ENCODE data around the gene EPN2.

The EPN2 gene

DNA sequence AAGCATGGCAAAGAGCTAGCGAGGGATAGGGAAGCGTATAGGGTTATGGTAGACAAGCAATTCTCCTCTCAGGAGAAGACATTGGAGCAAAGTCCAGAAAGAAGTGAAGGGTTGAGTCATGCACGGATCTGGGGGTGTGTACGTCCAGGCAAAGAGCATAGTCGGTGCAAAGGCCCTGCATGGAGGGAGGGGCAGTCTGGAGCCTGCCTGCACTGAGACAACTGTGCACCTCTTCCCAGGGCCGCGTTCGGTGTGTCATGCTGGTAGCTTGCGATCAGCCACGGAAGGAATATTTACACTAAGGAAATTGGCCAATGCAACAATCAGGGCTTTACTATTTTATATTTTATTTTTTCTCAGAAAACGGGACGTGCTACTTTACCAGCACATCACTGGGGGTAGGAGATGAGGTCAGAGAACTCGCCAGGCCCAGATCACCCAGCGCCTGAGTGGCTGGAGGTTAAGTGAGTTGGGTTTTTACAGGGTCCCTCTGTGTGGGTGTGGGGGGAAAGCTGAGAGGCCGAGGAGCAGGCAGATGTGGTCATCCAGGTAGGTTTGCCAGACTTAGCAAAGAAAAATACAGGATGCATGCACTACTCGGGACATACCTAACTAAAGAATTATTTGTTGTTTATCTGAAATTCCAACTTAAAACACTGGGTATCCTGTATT, 132.1 kb downstream of the EPN2 start:
- no peak for DNase-seq

DNA sequence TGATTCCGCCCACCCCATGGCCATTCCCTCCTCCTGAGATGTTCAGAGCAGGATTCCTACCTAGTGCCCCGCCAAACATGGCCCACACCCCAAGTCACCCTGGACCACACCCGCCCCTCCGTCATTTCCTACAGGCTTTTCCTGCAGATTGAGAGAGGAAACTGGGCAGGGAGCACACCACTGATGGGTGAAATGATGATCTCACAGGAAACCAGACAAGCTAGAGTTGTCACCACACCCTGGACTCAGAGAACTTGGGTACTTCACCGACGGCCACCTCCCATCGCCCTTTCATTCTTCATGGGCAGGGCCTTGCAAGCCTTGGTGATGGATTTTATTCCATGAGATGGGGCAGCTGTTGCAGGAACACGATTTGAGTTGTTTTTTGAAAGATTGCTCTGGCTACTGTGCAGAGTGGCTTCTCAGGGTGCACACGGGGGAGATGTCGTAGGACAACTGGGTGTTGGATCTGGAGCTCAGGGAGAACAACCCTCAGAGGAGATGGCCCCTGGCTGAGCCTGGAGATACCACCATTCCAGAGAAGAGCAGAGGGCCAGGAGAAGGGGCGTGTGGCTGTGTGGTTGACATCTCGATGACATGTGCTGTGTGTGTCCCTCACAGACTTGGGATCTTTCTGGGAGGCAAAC, 132.8 kb downstream of the EPN2 start:
- DNase-seq, result no peak

DNA sequence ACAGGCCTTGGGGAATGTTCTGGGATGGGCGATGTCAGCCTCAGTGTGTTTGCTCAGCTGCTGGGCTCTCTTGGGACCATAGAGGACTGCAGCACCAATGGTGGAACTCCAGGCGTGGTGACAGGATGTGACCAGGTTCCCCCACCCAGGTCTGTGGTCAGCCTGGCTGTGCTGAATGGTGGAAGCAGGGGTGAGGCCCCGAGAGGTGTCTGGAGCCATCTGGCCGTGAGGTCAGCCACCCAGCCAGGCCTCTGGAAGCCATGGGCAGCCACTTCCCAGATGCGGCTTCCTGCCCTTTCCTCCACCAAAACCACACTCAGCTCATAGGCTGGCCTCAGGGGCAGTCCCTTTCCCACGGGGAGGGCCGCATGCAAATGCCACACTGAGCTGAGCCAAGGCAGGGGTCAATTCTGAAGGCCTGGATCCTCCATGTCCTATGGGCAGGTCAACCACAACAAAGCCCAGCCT, 133.4 kb downstream of the EPN2 start:
- no peak for DNase-seq

DNA sequence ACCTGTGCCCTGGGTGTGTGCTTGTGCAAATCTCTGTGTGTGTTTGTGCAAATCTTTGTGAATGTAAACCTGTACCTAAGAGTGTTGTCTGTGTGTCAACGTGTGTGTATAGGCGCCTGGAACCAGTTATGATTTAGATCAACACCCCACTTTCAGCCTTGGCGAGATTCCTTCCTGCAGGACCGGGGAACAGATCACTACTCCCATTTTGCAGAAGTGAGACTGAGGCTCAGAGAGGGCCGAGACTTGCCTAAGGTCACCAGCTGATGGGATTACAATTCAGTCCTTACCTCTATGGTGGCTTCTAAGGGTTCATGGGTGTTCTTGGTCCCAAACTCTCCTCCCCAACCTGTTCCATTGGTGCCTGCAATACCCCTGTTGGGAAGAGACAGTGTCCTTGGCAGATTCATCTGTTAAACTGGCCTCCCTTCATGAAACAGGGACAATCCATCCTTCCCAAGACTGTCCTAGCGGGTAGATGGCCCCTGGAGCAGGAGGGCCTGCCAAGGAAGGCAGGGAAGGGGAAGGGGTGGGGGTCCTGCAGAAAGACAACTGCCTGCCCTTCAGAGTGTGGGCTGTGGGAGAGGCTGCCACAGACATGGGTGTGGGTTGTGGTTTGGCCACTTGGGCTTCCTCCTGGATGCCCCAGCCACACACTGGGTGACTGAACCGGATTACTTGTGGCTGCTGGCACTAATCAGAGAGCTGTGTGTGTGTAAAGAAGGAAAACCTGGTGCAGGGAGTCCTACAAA, 134.3 kb downstream of the EPN2 start:
- no peak for DNase-seq

DNA sequence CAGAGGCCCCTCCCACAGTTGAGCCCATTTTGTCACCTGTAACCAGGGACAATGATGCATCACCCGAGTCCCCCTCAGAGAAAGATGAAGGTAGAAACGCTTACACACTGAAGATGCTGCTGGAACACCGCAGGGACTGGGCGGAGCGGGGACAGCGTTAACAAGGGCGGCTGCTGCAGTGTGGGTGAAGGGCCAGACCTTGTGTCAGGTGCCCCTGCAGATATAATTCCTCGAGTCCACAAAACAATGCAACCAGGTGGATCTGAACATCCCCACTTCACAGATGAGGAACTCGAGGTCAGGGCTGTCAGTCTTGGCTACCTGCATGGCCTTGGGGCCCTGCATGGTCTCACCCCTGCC, 134.8 kb downstream of the EPN2 start:
- DNase-seq, result no peak

- DNase-seq, result no peak
Measured at GRCh38 chr17:19372439-19372838, 135.3 kb downstream of the EPN2 start.

GRCh38 chr17:19372866-19373504, 135.8 kb downstream of the EPN2 start:
- no peak for DNase-seq

DNA sequence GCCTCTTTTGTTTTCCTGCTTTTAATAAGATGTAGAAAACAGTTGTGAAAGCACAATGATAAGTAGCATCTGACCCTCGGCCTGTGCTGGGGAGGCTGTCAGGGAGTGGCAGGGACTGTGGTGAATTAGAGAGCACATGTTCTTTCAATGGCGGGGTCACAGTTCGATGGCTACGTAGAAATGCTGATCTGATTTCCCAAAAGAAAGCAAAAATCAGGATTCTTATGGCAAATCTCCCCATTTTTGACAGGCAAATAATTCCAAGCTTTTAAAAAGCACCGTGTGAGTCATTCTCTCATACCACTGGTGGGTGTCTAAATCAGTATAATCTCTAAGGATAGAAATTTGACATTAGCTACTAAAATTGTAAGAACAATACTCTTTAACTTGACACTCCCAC, 137.0 kb downstream of the EPN2 start:
- no peak for DNase-seq

DNA sequence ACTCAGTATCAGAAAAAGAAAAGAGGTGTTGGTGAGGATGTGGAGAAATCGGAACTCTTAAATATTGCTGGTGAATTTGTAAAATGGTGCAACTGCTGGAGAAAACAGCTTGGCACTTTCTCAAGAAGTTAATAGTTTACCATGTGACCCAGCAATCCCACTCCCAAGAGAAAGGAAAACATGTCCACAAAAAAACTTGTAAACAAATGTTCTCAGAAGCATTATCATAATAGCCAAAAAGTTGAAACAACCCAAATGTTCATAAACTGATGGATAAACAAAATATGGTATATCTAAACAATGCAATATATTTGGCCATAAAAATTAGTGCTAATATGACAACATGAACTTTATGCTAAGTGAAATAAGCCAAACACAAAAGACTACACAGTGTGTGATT, 138.6 kb downstream of the EPN2 start:
- no peak for DNase-seq

GRCh38 chr17:19376811-19377210, 139.6 kb downstream of the EPN2 start:
- DNase-seq, result no peak

- peak; percentile 99 for DNase-seq
Measured at GRCh38 chr17:19377602-19378415, 140.6 kb downstream of the EPN2 start.

DNA sequence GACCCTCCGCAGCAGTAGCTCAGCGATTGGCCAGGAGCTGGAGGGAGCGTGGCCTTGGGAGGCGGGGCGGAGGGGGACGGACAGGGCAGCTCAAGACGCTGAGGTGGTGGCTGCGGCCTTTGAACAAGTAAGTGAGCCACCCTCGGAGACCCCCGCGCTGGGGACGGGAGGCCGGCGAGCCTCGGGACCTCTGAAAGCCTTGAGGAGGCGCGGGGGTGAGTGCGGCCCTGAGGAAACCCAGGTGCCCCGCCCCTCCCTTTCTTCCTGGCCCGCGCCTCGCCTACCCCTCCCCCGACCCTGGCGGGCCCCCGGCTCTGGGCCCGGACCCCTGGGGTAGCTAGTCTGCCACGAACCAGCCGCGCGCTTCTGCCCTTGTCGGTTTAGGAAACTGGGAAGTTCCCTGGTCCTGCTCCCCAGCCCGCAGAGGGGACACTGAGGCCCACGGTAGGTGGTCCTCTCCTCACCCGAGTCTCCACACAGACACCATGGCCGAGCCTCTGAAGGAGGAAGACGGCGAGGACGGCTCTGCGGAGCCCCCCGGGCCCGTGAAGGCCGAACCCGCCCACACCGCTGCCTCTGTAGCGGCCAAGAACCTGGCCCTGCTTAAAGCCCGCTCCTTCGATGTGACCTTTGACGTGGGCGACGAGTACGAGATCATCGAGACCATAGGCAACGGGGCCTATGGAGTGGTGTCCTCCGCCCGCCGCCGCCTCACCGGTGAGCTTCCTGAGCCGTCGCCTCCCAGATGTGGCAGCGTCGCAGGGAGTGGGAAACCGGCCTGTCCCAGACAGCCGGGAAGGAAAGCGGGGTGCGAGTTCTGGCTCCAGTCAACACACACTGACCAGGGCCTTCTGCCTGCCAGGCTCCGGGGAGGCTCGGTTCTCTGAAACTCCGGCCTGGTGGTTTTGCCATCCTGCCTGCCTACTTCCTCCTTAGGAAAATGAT, 141.5 kb downstream of the EPN2 start, which contains the start of gene MAPK7:
Gene MAPK7, plus strand, starts transcription at position 83 of the 945 bp plus-strand sequence. Its CDS starts 403 bp downstream, at position 486.
- DNase-seq, result no peak

GRCh38 chr17:19379361-19380065, 142.3 kb downstream of the EPN2 start:
- DNase-seq, result no peak

GRCh38 chr17:19380481-19381301, 143.5 kb downstream of the EPN2 start:
- DNase-seq, result no peak

DNA sequence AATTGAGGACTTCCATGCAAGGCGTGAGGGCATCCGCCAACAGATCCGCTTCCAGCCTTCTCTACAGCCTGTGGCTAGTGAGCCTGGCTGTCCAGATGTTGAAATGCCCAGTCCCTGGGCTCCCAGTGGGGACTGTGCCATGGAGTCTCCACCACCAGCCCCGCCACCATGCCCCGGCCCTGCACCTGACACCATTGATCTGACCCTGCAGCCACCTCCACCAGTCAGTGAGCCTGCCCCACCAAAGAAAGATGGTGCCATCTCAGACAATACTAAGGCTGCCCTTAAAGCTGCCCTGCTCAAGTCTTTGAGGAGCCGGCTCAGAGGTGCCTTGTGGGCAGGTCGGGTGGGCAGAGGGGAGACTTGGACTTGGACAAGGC, 144.2 kb downstream of the EPN2 start:
- no peak for DNase-seq

DNA sequence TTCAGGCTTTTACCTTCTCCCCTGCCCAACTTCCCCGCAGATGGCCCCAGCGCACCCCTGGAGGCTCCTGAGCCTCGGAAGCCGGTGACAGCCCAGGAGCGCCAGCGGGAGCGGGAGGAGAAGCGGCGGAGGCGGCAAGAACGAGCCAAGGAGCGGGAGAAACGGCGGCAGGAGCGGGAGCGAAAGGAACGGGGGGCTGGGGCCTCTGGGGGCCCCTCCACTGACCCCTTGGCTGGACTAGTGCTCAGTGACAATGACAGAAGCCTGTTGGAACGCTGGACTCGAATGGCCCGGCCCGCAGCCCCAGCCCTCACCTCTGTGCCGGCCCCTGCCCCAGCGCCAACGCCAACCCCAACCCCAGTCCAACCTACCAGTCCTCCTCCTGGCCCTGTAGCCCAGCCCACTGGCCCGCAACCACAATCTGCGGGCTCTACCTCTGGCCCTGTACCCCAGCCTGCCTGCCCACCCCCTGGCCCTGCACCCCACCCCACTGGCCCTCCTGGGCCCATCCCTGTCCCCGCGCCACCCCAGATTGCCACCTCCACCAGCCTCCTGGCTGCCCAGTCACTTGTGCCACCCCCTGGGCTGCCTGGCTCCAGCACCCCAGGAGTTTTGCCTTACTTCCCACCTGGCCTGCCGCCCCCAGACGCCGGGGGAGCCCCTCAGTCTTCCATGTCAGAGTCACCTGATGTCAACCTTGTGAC, 144.7 kb downstream of the EPN2 start:
- no peak for DNase-seq

- DNase-seq, result no peak
Measured at GRCh38 chr17:19382531-19383444, 145.6 kb downstream of the EPN2 start.

All from fibroblast of skin of scalp (primary cell).